VCaP (cell line): ENCODE results near the gene COX7A2.
A peak's percentile ranks its signal among the peaks of the same experiment; 100 is the strongest.

Experiments used
- H3K27ac ChIP-seq: fragments of 450-650 bp; 2 replicates; pipeline ENCODE4 v1.5.1; 2017
- CTCF ChIP-seq: fragments of 450-650 bp; conservative IDR thresholded peaks from 2 replicates; pipeline ENCODE4 v1.5.1; 2017; ENCODE audit warnings: mild to moderate bottlenecking, moderate library complexity

COX7A2 gene

GRCh38 chr6:75267461-75267860 is 23.9 kb upstream of the COX7A2 start:
- H3K27ac ChIP-seq, result peak overlapping the region; percentile 20; the same call in 1 of the 2 replicates
- no peak for TF ChIP-seq CTCF

- peak overlapping the region; percentile 20; the same call in 1 of the 2 replicates for H3K27ac ChIP-seq
- TF ChIP-seq CTCF, result peak; percentile 88
These were observed 23.2 kb upstream of the COX7A2 start for GRCh38 chr6:75266716-75267291.

- TF ChIP-seq CTCF, result no peak
- H3K27ac ChIP-seq, result peak overlapping the region; percentile 16
These were observed 19.8 kb upstream of the COX7A2 start for GRCh38 chr6:75263401-75263750.

- H3K27ac ChIP-seq, result peak overlapping the region; percentile 16
These were observed 19.3 kb upstream of the COX7A2 start for GRCh38 chr6:75262716-75263400.

GRCh38 chr6:75261299-75261698 is 17.7 kb upstream of the COX7A2 start:
- H3K27ac ChIP-seq, result no peak overlapping the region
- TF ChIP-seq CTCF, result no peak

More at GRCh38 chr6:75262716-75263400, 19.3 kb upstream of the COX7A2 start:
- no peak for TF ChIP-seq CTCF

- TF ChIP-seq CTCF, result no peak
- H3K27ac ChIP-seq, result no peak overlapping the region
These were observed 13.9 kb upstream of the COX7A2 start for GRCh38 chr6:75257343-75258087.

GRCh38 chr6:75250552-75250951 is 7.0 kb upstream of the COX7A2 start:
- no peak for TF ChIP-seq CTCF
- no peak overlapping the region for H3K27ac ChIP-seq
